SK-N-SH treated with all-trans-retinoic acid at 6 μM for 48 hours (cell line): Measurements from ENCODE around the gene MMP2.

Experiments
- ATAC-seq: fragments of 200-7000 bp; cut with Tn5 transposase; 3 replicates; pipeline ENCODE4 v1.9.1; 2020; ENCODE audit warnings: mild to moderate bottlenecking, moderate library complexity
- ARNTL ChIP-seq: fragments of 450-650 bp; formaldehyde crosslinking; IDR thresholded peaks from 2 replicates; pipeline ENCODE4 v1.5.0; 2020; ENCODE audit warnings: low read depth, mild to moderate bottlenecking, moderate library complexity, borderline replicate concordance
- GLIS3 ChIP-seq: fragments of 250-450 bp; sonication (Bioruptor Pico); IDR thresholded peaks from 2 replicates; pipeline ENCODE4 v1.5.0; 2020; ENCODE audit warnings: mild to moderate bottlenecking, moderate library complexity
- ISL1 ChIP-seq: fragments of 250-450 bp; sonication (Bioruptor Pico); IDR thresholded peaks from 2 replicates; pipeline ENCODE4 v2.1.2; 2022; ENCODE audit warnings: mild to moderate bottlenecking, moderate library complexity
- OSR1 ChIP-seq: fragments of 250-450 bp; sonication (Bioruptor Pico); IDR thresholded peaks from 2 replicates; pipeline ENCODE4 v1.8.0; 2022; ENCODE audit warnings: moderate library complexity, mild to moderate bottlenecking, inconsistent platforms
- PPARA ChIP-seq: fragments of 250-450 bp; sonication (Bioruptor Pico); IDR thresholded peaks from 2 replicates; pipeline ENCODE4 v1.5.0; 2020; ENCODE audit warnings: mild to moderate bottlenecking, borderline replicate concordance
- RARB ChIP-seq: fragments of 250-450 bp; sonication (Bioruptor Pico); IDR thresholded peaks from 2 replicates; pipeline ENCODE4 v1.8.0; 2021; ENCODE audit warnings: mild to moderate bottlenecking, moderate library complexity
- SNAI2 ChIP-seq: fragments of 250-450 bp; sonication (Bioruptor Pico); IDR thresholded peaks from 2 replicates; pipeline ENCODE4 v1.5.0; 2020; ENCODE audit warnings: mild to moderate bottlenecking, moderate library complexity
- TCF4 ChIP-seq: fragments of 250-450 bp; sonication (Bioruptor Pico); IDR thresholded peaks from 2 replicates; pipeline ENCODE4 v1.8.0; 2021; ENCODE audit warnings: mild to moderate bottlenecking, moderate library complexity, borderline replicate concordance
- TOX ChIP-seq: fragments of 250-450 bp; sonication (Bioruptor Pico); IDR thresholded peaks from 2 replicates; pipeline ENCODE4 v1.8.0; 2021; ENCODE audit warnings: mild to moderate bottlenecking, moderate library complexity, borderline replicate concordance
- ZC3H10 ChIP-seq: fragments of 250-450 bp; sonication (Bioruptor Pico); IDR thresholded peaks from 2 replicates; pipeline ENCODE4 v1.5.1; 2021; ENCODE audit warnings: mild to moderate bottlenecking, moderate library complexity
- ZFP3 ChIP-seq: fragments of 250-450 bp; sonication (Bioruptor Pico); IDR thresholded peaks from 2 replicates; pipeline ENCODE4 v1.5.0; 2020; ENCODE audit warnings: mild to moderate bottlenecking, moderate library complexity
- ZFP30 ChIP-seq: fragments of 450-650 bp; formaldehyde crosslinking; IDR thresholded peaks from 2 replicates; pipeline ENCODE4 v1.5.0; 2022; ENCODE audit warnings: mild to moderate bottlenecking, moderate library complexity
- ZNF565 ChIP-seq: fragments of 450-650 bp; formaldehyde crosslinking; conservative IDR thresholded peaks from 2 replicates; pipeline ENCODE4 v1.5.0; 2020; ENCODE audit warnings: low read depth, mild to moderate bottlenecking, moderate library complexity
- ZNF70 ChIP-seq: fragments of 450-650 bp; formaldehyde crosslinking; IDR thresholded peaks from 2 replicates; pipeline ENCODE4 v1.5.0; 2020; ENCODE audit warnings: mild to moderate bottlenecking, moderate library complexity
- ZNF8 ChIP-seq: fragments of 450-650 bp; formaldehyde crosslinking; IDR thresholded peaks from 2 replicates; pipeline ENCODE4 v1.5.0; 2020; ENCODE audit warnings: mild to moderate bottlenecking, moderate library complexity
- TF ChIP-seq, protein P1 (sequence below): fragments of 250-450 bp; sonication (Bioruptor Pico); IDR thresholded peaks from 2 replicates; pipeline ENCODE4 v1.8.0; 2021; ENCODE audit warnings: low read depth, mild to moderate bottlenecking, moderate library complexity, borderline replicate concordance
- TF ChIP-seq, protein P2 (sequence below): fragments of 250-450 bp; sonication (Bioruptor Pico); IDR thresholded peaks from 2 replicates; pipeline ENCODE4 v1.5.1; 2020; ENCODE audit warnings: low read depth, mild to moderate bottlenecking, moderate library complexity
- TF ChIP-seq, protein P3 (sequence below): fragments of 250-450 bp; sonication (Bioruptor Pico); IDR thresholded peaks from 2 replicates; pipeline ENCODE4 v1.8.0; 2020; ENCODE audit warnings: mild to moderate bottlenecking, moderate library complexity, borderline replicate concordance
- TF ChIP-seq, protein P4 (sequence below): fragments of 250-450 bp; sonication (Bioruptor Pico); IDR thresholded peaks from 2 replicates; pipeline ENCODE4 v1.5.0; 2020; ENCODE audit warnings: mild to moderate bottlenecking, moderate library complexity

The MMP2 gene

DNA sequence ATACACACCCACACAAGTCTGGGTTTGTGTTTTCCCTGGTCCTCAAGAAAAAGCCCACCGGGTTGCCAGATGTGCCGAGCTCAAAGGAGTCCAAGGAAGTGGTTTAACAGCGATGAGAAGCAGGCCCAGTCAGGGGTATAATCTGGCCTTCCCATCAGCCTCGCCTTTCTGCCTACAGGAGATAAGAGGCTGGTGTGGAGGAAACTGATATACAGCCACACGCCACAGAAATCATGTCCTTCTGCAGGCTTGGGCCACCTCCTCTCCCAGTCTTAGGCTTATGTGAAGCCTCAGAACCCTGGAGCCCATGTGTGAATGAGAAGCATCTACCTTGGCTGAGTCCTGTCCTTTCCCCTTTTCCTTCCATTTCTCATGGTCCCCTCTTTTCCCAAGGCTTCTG, 43.6 kb upstream of the MMP2 start:
- TF ChIP-seq RARB (CRISPR knock-in tag) (no peak), OSR1 (CRISPR knock-in tag) (no peak), TOX (CRISPR knock-in tag) (no peak), ARNTL (CRISPR knock-in tag) (no peak), GLIS3 (no peak), ZNF70 (no peak), ZNF8 (CRISPR knock-in tag) (no peak), ZC3H10 (CRISPR knock-in tag) (no peak), ISL1 (CRISPR knock-in tag) (no peak), PPARA (CRISPR knock-in tag) (no peak), ZNF565 (no peak), SNAI2 (CRISPR knock-in tag) (no peak), ZFP3 (no peak)
- TF ChIP-seq, protein P1, sequence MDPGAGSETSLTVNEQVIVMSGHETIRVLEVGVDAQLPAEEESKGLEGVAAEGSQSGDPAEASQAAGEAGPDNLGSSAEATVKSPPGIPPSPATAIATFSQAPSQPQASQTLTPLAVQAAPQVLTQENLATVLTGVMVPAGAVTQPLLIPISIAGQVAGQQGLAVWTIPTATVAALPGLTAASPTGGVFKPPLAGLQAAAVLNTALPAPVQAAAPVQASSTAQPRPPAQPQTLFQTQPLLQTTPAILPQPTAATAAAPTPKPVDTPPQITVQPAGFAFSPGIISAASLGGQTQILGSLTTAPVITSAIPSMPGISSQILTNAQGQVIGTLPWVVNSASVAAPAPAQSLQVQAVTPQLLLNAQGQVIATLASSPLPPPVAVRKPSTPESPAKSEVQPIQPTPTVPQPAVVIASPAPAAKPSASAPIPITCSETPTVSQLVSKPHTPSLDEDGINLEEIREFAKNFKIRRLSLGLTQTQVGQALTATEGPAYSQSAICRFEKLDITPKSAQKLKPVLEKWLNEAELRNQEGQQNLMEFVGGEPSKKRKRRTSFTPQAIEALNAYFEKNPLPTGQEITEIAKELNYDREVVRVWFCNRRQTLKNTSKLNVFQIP (CRISPR knock-in tag) = no peak
- TF ChIP-seq, protein P2, sequence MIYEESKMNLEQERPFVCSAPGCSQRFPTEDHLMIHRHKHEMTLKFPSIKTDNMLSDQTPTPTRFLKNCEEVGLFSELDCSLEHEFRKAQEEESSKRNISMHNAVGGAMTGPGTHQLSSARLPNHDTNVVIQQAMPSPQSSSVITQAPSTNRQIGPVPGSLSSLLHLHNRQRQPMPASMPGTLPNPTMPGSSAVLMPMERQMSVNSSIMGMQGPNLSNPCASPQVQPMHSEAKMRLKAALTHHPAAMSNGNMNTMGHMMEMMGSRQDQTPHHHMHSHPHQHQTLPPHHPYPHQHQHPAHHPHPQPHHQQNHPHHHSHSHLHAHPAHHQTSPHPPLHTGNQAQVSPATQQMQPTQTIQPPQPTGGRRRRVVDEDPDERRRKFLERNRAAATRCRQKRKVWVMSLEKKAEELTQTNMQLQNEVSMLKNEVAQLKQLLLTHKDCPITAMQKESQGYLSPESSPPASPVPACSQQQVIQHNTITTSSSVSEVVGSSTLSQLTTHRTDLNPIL (CRISPR knock-in tag) = no peak
- TF ChIP-seq, protein P3, sequence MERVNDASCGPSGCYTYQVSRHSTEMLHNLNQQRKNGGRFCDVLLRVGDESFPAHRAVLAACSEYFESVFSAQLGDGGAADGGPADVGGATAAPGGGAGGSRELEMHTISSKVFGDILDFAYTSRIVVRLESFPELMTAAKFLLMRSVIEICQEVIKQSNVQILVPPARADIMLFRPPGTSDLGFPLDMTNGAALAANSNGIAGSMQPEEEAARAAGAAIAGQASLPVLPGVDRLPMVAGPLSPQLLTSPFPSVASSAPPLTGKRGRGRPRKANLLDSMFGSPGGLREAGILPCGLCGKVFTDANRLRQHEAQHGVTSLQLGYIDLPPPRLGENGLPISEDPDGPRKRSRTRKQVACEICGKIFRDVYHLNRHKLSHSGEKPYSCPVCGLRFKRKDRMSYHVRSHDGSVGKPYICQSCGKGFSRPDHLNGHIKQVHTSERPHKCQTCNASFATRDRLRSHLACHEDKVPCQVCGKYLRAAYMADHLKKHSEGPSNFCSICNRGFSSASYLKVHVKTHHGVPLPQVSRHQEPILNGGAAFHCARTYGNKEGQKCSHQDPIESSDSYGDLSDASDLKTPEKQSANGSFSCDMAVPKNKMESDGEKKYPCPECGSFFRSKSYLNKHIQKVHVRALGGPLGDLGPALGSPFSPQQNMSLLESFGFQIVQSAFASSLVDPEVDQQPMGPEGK (CRISPR knock-in tag) = no peak
- TF ChIP-seq, protein P4, sequence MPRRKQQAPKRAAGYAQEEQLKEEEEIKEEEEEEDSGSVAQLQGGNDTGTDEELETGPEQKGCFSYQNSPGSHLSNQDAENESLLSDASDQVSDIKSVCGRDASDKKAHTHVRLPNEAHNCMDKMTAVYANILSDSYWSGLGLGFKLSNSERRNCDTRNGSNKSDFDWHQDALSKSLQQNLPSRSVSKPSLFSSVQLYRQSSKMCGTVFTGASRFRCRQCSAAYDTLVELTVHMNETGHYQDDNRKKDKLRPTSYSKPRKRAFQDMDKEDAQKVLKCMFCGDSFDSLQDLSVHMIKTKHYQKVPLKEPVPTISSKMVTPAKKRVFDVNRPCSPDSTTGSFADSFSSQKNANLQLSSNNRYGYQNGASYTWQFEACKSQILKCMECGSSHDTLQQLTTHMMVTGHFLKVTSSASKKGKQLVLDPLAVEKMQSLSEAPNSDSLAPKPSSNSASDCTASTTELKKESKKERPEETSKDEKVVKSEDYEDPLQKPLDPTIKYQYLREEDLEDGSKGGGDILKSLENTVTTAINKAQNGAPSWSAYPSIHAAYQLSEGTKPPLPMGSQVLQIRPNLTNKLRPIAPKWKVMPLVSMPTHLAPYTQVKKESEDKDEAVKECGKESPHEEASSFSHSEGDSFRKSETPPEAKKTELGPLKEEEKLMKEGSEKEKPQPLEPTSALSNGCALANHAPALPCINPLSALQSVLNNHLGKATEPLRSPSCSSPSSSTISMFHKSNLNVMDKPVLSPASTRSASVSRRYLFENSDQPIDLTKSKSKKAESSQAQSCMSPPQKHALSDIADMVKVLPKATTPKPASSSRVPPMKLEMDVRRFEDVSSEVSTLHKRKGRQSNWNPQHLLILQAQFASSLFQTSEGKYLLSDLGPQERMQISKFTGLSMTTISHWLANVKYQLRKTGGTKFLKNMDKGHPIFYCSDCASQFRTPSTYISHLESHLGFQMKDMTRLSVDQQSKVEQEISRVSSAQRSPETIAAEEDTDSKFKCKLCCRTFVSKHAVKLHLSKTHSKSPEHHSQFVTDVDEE (CRISPR knock-in tag) = no peak
- TF ChIP-seq, all 23 proteins: peak for 0
- no peak for ATAC-seq

DNA sequence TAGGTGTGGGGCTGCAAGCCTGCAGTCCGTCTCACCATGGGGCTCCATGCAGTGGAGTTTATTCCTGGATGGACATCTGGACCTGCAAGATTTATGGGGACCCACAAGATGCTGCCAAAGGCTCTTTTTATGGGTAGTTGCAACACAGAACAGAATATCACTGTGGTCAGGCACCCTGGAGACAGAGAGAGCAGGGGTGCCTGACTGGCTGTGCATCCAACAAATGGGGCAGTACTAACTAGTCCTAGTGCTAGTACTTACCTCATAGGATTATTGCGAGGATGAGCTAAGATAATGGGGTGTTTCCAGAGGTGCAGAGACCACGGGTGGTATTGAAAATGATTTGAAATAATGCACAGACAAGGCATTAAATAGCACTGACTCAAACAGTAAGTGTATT, 42.4 kb upstream of the MMP2 start:
- ATAC-seq = no peak
- TF ChIP-seq RARB (CRISPR knock-in tag) = no peak
- TF ChIP-seq ZNF70 = no peak
- TF ChIP-seq OSR1 (CRISPR knock-in tag) = no peak
- TF ChIP-seq, protein P4 (CRISPR knock-in tag) = no peak

DNA sequence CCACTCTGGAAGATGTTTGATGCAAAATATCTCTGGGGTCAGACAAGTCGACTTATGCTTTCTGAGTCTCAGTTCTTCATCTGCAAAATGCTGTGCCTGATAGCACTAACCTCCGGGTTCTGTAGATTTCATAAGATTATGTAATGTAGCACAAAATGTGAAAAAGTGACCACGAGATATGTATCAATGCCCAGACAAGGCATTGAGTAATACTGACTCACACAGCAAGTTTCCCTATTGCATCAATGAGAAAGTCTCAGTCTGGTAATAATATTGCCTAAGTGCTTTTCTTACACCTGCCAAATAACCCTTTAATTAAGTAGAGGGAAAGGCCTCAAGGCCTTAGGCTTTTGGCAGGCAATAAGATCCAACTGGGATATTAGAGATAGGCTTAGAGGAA, 41.4 kb upstream of the MMP2 start:
- no peak for TF ChIP-seq ZFP30 (CRISPR knock-in tag)
- no peak for TF ChIP-seq ISL1 (CRISPR knock-in tag)
- no peak for TF ChIP-seq SNAI2 (CRISPR knock-in tag)
- TF ChIP-seq, protein P3 (CRISPR knock-in tag) = no peak
- TF ChIP-seq PPARA (CRISPR knock-in tag) = no peak
- TF ChIP-seq ZNF565 = no peak
- TF ChIP-seq TOX (CRISPR knock-in tag) = no peak
- TF ChIP-seq OSR1 (CRISPR knock-in tag) = no peak
- TF ChIP-seq TCF4 (CRISPR knock-in tag) = no peak
- ATAC-seq = no peak
